ENCODE results near the gene SEMA6D.

Gene SEMA6D

GRCh38 chr15:47788685-47789084 lies 71.4 kb downstream of the SEMA6D start:
- DNase-seq (ENCODE audit: low spot score), result no peak

- no peak for DNase-seq (ENCODE audit: low spot score)
Observed at GRCh38 chr15:47791161-47791560, 73.9 kb downstream of the SEMA6D start.

DNA sequence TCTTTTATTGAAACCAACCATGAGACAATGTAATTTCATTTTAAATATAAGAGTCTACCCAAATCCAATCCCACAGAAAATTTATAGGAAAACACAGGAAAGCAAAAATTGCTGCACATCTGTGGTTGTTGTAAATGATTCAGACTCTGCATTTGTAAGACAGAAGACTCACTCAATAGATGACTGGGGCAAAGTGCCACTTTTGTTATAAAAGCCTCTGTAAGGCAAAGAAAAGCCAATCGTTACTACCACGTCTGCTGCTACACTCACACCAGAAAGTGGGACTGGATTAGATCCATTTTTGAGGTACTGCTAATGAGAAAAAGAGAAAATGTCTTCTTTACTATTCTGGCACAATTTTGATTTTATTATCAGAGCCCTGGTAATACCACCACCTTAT lies 74.9 kb downstream of the SEMA6D start:
- DNase-seq (ENCODE audit: low spot score), result no peak

GRCh38 chr15:47794252-47794914 lies 77.1 kb downstream of the SEMA6D start:
- no peak for DNase-seq (ENCODE audit: low spot score)

DNA sequence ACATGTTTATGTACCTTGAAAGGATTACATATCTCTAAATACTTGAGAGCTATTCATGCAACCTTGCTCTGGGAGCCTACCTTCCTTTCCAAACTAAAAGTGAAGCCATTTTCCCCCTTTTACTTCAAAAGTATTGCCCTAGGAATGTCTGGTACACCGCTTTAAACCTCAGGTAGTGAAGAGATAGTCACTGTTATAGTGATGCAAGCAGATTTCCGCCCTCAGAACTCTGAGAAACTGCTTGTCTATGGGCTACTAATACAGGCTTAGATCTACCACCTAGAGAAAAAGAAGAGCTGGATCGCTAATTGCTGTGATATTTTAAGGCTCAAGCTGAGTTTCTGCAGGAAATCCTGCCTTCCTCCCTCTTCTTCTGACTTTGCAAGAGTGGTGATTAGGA lies 78.6 kb downstream of the SEMA6D start:
- DNase-seq (ENCODE audit: low spot score), result no peak

- no peak for DNase-seq (ENCODE audit: low spot score)
Observed at GRCh38 chr15:47796339-47796738, 79.0 kb downstream of the SEMA6D start.

DNA sequence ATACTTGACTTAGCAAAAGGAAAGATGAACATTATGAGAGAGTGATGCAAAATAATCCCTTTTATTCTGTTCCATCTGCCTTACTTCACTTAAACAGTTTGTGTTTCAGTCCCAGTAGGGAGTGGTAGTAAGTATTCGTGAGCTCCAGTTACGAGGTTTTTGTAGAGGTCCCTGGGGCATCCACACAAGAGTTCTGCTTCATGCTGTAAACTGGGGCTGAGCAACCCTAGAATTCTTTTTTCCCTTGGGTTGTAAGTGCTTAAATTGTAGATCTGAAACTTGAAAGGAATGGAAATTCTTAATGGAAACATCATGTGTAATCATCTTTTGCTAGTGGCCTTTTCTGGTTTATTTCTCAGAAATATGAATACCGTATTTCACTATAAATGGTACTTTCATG lies 79.5 kb downstream of the SEMA6D start:
- DNase-seq (ENCODE audit: low spot score), result no peak

DNA sequence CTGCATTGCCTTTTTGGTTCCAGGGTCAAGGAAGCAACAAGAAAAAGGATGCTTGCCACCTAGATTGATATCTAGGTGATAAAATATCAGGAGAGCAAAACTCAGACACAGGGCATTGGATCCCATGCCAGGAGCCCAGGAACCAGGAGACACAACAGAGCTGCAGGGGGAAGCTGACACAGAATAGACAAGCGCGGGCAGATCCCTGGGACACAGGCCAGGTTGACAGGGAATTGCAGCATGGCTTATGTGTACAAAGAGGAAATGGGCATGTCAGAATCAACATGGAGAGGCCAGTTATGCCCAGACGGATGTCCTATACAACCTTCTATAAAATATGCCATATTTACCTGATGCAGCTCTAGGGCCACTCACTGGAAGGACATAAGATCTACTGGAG lies 84.2 kb downstream of the SEMA6D start:
- no peak for DNase-seq (ENCODE audit: low spot score)

- no peak for DNase-seq (ENCODE audit: low spot score)
Observed at GRCh38 chr15:47802216-47802615, 84.9 kb downstream of the SEMA6D start.

- DNase-seq (ENCODE audit: low spot score), result no peak
Observed at GRCh38 chr15:47803767-47804166, 86.5 kb downstream of the SEMA6D start.

DNA sequence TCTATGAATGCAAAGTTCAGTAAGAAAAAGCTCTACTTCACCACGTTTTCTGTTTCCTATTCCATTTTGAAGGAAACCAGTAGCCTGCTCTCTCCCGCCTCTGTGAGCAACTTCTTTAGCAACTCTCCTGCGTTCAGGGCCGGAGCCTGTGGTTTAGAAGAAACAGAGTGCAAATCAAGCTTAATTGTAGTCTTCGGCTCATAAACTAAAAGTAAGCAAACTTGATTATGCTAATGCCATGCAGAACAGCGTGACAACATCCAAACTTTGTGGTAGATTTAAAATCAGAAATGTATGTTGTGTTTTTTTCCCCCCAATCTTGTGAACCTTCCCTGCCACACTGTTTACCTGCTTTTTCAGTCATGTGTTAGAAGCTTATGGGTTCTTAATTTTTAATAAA lies 87.4 kb downstream of the SEMA6D start:
- DNase-seq (ENCODE audit: low spot score), result no peak

GRCh38 chr15:47806008-47806407 lies 88.7 kb downstream of the SEMA6D start:
- DNase-seq (ENCODE audit: low spot score), result no peak

DNA sequence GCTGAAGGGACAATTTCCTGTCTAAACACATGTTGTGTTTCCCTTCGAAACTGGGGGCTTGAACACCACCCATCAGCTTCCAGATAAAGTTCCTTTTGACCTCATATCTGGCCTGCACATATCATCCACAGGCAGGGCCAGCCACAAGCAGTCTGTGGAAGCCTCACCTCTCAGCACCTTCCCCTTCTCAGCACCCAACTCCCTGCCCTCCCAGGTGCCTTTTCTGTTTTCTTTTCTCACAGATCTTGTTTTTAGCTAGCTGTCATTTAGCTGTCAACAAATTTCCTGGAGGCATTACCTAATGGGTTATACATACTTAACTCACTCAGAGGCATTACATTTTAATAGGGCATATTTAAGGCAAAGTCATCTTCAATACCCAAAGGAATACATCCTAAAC lies 93.9 kb downstream of the SEMA6D start:
- DNase-seq (ENCODE audit: low spot score), result no peak

DNA sequence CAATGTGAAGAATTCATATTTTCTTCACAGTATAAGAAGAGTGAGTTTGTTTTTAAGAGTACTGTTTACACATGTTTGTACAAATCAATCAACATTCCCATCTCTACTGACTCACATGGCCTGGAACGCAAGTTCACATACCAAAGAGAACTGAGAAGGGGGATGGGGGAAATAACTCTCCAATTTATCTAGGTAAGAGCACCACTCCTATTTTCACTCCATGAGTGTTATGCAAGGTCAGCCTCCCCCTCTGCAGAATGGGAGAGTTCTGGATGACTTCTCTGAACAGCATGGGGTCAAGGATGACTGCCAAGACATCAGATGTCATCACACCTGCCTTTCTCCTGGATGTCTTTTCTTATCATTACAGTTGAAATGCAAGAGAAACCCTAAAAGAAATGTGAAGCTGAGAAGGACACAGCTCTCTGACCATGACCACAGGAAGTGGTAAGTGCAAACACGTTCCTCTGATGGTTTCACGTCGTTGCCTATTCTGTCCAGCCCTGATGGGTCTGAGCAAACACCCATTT lies 95.2 kb downstream of the SEMA6D start:
- no peak for DNase-seq (ENCODE audit: low spot score)

GRCh38 chr15:47813748-47814384 lies 96.6 kb downstream of the SEMA6D start:
- no peak for DNase-seq (ENCODE audit: low spot score)

GRCh38 chr15:47814620-47815019 lies 97.3 kb downstream of the SEMA6D start:
- DNase-seq (ENCODE audit: low spot score), result no peak

DNA sequence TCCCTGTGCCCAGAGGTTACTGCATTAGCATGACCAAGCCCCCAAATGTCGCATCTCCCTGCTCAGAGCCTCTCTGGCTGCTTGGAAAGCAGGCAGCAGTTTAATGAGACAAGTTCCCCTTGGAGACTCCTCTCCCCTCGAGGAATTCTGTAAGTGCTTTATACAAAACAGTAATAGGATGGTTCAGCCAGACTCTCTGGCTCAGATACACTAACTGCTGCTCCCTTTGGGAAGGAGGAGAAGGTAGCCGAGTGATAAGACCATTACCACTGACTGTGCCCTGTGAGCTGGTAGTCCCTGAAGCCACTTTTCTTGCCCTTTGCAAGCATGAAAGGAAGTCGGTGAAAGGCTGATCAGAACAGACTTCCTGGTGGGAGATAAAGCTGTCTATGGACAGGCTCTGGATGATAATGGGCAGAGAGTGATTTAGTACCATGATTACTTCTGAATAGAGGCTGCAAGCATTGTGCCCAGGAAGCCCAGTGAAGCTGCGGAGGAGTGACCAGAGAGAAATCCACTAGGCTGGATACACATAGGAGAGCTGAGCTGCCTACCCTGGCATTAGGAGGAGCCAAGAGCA lies 100.8 kb downstream of the SEMA6D start:
- DNase-seq (ENCODE audit: low spot score), result no peak

DNA sequence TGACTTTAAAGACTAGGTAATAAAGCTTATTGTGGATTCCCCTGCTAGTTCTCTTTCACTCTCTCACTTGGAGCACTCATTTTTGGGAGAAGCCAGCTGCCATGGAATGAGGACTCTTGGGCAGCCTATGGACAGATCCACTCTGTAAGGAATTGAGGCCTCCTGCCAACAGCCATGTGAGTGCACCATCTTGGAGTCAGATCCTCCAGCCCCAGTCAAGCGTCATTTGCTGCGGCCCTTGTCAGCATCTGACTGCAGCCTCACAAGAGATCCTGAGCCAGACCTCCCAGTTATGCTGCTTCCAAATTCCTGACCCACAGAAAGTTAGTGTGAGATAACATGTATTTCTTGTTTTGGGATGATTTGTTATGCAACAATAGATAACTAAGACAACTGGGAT lies 101.9 kb downstream of the SEMA6D start:
- DNase-seq (ENCODE audit: low spot score), result no peak

- peak; percentile 27 for DNase-seq (ENCODE audit: low spot score)
Observed at GRCh38 chr15:47820057-47820746, 102.9 kb downstream of the SEMA6D start.

DNA sequence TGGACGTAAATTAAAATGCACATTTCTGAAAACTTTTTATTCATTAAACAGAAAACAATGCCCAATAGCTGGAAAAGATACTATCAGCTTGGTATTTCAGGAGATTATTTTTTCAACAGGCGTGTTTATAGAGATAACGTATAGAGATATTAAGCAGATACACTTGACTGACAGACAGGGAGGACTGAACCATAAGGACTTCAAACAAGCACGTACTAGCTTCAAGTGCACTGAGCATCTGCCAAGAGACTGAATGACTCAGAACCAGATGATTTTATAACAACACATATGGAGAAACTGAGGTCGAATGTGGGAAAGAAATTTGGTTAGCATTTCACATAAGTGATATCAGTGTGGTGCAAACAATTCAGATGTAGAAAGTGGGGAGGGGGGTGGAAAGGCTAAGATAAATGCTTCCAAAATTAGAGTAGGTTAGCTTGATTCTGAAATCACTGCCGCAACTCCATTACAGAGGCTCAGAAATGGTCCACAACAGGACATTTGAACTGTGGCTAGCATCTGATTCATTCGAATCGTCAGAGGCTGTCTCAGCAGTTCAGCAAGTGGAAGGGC lies 103.5 kb downstream of the SEMA6D start:
- peak; percentile 12 for DNase-seq (ENCODE audit: low spot score)

DNA sequence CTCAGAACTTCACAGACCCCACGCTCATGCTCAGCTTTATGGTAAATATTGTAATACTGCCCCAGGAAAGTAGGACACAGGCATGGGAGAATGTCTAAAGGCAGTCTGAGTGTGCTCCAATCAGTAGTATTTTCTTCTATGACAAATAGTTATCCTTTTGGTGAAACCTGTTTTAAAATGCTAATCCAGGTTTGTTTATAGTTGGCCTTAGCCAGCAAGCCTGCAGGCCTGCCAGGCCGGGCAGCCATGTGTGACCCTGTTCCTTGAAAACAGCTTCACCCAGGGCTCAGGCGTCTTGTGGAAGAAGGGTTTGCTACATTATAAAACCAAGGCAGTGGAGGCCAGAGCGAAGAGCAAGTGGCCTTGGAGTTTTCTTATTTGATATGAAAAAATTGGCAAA lies 104.7 kb downstream of the SEMA6D start:
- no peak for DNase-seq (ENCODE audit: low spot score)
